WTC11 (cell line): ENCODE measurements around the gene ZSWIM2. TPM values are rescaled to one million over a fixed set of nuclear protein-coding genes. Genes with fewer than 3 reads are reported as not detected.
A peak's percentile ranks its signal among the peaks of the same experiment; 100 is the strongest.

Experiments
- AFF4 ChIP-seq: sonication (generic); formaldehyde crosslinking; IDR thresholded peaks from 2 replicates; pipeline ENCODE4 v1.8.1; 2023; ENCODE audit warnings: mild to moderate bottlenecking, missing genetic modification reagents, borderline replicate concordance
- CDX4 ChIP-seq: fragments of 250-450 bp; sonication (Bioruptor Pico); IDR thresholded peaks from 2 replicates; pipeline ENCODE4 v1.9.0; 2021; ENCODE audit warnings: moderate library complexity, mild to moderate bottlenecking, inconsistent platforms, borderline replicate concordance
- CTCF ChIP-seq: fragments of 200-600 bp; IDR thresholded peaks from 2 replicates; pipeline ENCODE4 v1.8.0; 2022; ENCODE audit warnings: antibody characterized with exemption
- ERG ChIP-seq: fragments of 250-450 bp; sonication (Bioruptor Pico); IDR thresholded peaks from 2 replicates; pipeline ENCODE4 v1.8.0; 2021; ENCODE audit warnings: mild to moderate bottlenecking
- NFYB ChIP-seq: sonication (generic); formaldehyde crosslinking; conservative IDR thresholded peaks from 2 replicates; pipeline ENCODE4 v1.8.0; 2022; ENCODE audit warnings: low read depth, missing genetic modification reagents
- NR1H2 ChIP-seq: sonication (generic); formaldehyde crosslinking; IDR thresholded peaks from 2 replicates; pipeline ENCODE4 v1.9.0; 2021; ENCODE audit warnings: mild to moderate bottlenecking, moderate library complexity, missing genetic modification reagents
- TEAD4 ChIP-seq: sonication (generic); formaldehyde crosslinking; IDR thresholded peaks from 2 replicates; pipeline ENCODE4 v1.8.0; 2022; ENCODE audit warnings: mild to moderate bottlenecking, missing genetic modification reagents
- total RNA-seq: library from RNA; stranded (reverse); gene quantifications from 3 replicates; pipeline ENCODE4 v1.2.3, GENCODE V29; 2021

ZSWIM2 gene
- total RNA-seq, 1 experiment from 2014 or later = not detected

- TF ChIP-seq AFF4 (CRISPR knock-in tag) (0 out of 2 replicates have a peak, but pooled peaks have one; percentile 43), TEAD4 (CRISPR knock-in tag) (no peak), CTCF (0 out of 2 replicates have a peak, but pooled peaks have one; percentile 25), ERG (no peak), CDX4 (CRISPR knock-in tag) (no peak), NFYB (CRISPR knock-in tag) (no peak), NR1H2 (CRISPR knock-in tag) (no peak)
- TF ChIP-seq, all 79 proteins: peak for 2
These were observed 68.2 kb downstream of the ZSWIM2 start (continued) for GRCh38 chr2:186780701-186781316.

Other genes with a start within 250 kb of the ZSWIM2 start
- gene FAM171B, start 155.1 kb downstream of the ZSWIM2 start, total RNA-seq = 19.6 to 28.5 TPM (median 21.4 TPM) in 3 replicates